HEK293 (cell line): ENCODE data around the gene NUDCD3.

Experiments
- TCF7L2 ChIP-seq: IDR thresholded peaks from 2 replicates; pipeline ENCODE4 v1.6.1; 2011; ENCODE audit warnings: low read depth, mild to moderate bottlenecking, inconsistent platforms, low read length, moderate library complexity, borderline replicate concordance
- ZBTB11 ChIP-seq: fragments of 450-650 bp; formaldehyde crosslinking; conservative IDR thresholded peaks from 2 replicates; pipeline ENCODE4 v1.5.1; 2016; ENCODE audit warnings: low read depth, missing biosample characterization, missing genetic modification characterization
- ZNF146 ChIP-seq: fragments of 450-650 bp; formaldehyde crosslinking; IDR thresholded peaks from 2 replicates; pipeline ENCODE4 v1.5.1; 2016; ENCODE audit warnings: missing biosample characterization, missing genetic modification characterization
- ZNF23 ChIP-seq: fragments of 450-650 bp; formaldehyde crosslinking; IDR thresholded peaks from 2 replicates; pipeline ENCODE4 v1.5.1; 2016; ENCODE audit warnings: missing biosample characterization, missing genetic modification characterization, borderline replicate concordance
- ZNF600 ChIP-seq: fragments of 450-650 bp; formaldehyde crosslinking; IDR thresholded peaks from 2 replicates; pipeline ENCODE4 v1.5.1; 2016; ENCODE audit warnings: missing biosample characterization, missing genetic modification characterization
- ZNF785 ChIP-seq: fragments of 450-650 bp; formaldehyde crosslinking; IDR thresholded peaks from 2 replicates; pipeline ENCODE4 v1.5.1; 2016; ENCODE audit warnings: missing biosample characterization, missing genetic modification characterization
- TF ChIP-seq, protein P1 (sequence below): fragments of 450-650 bp; formaldehyde crosslinking; optimal IDR thresholded peaks from 2 replicates; pipeline ENCODE3; 2016; ENCODE audit warnings: missing biosample characterization, mild to moderate bottlenecking, missing genetic modification characterization
- TF ChIP-seq, protein P2 (sequence below): fragments of 450-650 bp; formaldehyde crosslinking; IDR thresholded peaks from 2 replicates; pipeline ENCODE4 v1.5.1; 2016; ENCODE audit warnings: missing biosample characterization, missing genetic modification characterization
- TF ChIP-seq, protein P3 (sequence below): fragments of 450-650 bp; formaldehyde crosslinking; IDR thresholded peaks from 2 replicates; pipeline ENCODE4 v1.5.1; 2016; ENCODE audit warnings: missing biosample characterization, missing genetic modification characterization
- TF ChIP-seq, protein P4 (sequence below): fragments of 450-650 bp; formaldehyde crosslinking; IDR thresholded peaks from 2 replicates; pipeline ENCODE4 v1.5.1; 2016; ENCODE audit warnings: missing biosample characterization, missing genetic modification characterization
- TF ChIP-seq, protein P5 (sequence below): fragments of 450-650 bp; formaldehyde crosslinking; IDR thresholded peaks from 2 replicates; pipeline ENCODE4 v1.5.1; 2016; ENCODE audit warnings: missing biosample characterization, missing genetic modification characterization

DNA sequence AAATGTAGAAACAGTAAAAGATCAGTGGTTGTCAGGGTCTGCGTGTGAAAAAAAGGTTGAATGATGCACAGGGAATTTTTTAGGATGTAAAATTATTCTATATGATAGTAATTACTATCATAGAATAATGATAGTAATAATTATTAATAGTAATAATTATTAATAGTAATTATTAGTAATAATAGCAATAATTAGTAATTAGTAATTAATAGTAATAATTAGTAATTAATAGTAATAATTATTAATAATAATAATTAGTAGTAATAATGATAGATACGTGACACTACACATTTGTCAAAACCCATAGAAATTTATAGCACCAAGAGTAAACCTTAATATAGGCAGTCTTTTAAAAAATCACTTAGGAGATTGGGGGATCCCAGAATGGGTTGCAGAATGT lies 4.5 kb upstream of the NUDCD3 start:
- TF ChIP-seq ZBTB11 (tag by site-specific recombination) (no peak), TCF7L2 (no peak), ZNF146 (tag by site-specific recombination) (no peak), ZNF600 (tag by site-specific recombination) (no peak), ZNF23 (tag by site-specific recombination) (no peak), ZNF785 (no peak)
- TF ChIP-seq, protein P1, sequence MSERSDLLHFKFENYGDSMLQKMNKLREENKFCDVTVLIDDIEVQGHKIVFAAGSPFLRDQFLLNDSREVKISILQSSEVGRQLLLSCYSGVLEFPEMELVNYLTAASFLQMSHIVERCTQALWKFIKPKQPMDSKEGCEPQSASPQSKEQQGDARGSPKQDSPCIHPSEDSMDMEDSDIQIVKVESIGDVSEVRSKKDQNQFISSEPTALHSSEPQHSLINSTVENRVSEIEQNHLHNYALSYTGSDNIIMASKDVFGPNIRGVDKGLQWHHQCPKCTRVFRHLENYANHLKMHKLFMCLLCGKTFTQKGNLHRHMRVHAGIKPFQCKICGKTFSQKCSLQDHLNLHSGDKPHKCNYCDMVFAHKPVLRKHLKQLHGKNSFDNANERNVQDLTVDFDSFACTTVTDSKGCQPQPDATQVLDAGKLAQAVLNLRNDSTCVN (tag by site-specific recombination): no peak
- TF ChIP-seq, protein P2, sequence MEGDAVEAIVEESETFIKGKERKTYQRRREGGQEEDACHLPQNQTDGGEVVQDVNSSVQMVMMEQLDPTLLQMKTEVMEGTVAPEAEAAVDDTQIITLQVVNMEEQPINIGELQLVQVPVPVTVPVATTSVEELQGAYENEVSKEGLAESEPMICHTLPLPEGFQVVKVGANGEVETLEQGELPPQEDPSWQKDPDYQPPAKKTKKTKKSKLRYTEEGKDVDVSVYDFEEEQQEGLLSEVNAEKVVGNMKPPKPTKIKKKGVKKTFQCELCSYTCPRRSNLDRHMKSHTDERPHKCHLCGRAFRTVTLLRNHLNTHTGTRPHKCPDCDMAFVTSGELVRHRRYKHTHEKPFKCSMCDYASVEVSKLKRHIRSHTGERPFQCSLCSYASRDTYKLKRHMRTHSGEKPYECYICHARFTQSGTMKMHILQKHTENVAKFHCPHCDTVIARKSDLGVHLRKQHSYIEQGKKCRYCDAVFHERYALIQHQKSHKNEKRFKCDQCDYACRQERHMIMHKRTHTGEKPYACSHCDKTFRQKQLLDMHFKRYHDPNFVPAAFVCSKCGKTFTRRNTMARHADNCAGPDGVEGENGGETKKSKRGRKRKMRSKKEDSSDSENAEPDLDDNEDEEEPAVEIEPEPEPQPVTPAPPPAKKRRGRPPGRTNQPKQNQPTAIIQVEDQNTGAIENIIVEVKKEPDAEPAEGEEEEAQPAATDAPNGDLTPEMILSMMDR (tag by site-specific recombination): no peak
- TF ChIP-seq, protein P3, sequence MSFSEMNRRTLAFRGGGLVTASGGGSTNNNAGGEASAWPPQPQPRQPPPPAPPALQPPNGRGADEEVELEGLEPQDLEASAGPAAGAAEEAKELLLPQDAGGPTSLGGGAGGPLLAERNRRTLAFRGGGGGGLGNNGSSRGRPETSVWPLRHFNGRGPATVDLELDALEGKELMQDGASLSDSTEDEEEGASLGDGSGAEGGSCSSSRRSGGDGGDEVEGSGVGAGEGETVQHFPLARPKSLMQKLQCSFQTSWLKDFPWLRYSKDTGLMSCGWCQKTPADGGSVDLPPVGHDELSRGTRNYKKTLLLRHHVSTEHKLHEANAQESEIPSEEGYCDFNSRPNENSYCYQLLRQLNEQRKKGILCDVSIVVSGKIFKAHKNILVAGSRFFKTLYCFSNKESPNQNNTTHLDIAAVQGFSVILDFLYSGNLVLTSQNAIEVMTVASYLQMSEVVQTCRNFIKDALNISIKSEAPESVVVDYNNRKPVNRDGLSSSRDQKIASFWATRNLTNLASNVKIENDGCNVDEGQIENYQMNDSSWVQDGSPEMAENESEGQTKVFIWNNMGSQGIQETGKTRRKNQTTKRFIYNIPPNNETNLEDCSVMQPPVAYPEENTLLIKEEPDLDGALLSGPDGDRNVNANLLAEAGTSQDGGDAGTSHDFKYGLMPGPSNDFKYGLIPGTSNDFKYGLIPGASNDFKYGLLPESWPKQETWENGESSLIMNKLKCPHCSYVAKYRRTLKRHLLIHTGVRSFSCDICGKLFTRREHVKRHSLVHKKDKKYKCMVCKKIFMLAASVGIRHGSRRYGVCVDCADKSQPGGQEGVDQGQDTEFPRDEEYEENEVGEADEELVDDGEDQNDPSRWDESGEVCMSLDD (tag by site-specific recombination): no peak
- TF ChIP-seq, protein P4, sequence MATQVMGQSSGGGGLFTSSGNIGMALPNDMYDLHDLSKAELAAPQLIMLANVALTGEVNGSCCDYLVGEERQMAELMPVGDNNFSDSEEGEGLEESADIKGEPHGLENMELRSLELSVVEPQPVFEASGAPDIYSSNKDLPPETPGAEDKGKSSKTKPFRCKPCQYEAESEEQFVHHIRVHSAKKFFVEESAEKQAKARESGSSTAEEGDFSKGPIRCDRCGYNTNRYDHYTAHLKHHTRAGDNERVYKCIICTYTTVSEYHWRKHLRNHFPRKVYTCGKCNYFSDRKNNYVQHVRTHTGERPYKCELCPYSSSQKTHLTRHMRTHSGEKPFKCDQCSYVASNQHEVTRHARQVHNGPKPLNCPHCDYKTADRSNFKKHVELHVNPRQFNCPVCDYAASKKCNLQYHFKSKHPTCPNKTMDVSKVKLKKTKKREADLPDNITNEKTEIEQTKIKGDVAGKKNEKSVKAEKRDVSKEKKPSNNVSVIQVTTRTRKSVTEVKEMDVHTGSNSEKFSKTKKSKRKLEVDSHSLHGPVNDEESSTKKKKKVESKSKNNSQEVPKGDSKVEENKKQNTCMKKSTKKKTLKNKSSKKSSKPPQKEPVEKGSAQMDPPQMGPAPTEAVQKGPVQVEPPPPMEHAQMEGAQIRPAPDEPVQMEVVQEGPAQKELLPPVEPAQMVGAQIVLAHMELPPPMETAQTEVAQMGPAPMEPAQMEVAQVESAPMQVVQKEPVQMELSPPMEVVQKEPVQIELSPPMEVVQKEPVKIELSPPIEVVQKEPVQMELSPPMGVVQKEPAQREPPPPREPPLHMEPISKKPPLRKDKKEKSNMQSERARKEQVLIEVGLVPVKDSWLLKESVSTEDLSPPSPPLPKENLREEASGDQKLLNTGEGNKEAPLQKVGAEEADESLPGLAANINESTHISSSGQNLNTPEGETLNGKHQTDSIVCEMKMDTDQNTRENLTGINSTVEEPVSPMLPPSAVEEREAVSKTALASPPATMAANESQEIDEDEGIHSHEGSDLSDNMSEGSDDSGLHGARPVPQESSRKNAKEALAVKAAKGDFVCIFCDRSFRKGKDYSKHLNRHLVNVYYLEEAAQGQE (tag by site-specific recombination): no peak
- TF ChIP-seq, protein P5, sequence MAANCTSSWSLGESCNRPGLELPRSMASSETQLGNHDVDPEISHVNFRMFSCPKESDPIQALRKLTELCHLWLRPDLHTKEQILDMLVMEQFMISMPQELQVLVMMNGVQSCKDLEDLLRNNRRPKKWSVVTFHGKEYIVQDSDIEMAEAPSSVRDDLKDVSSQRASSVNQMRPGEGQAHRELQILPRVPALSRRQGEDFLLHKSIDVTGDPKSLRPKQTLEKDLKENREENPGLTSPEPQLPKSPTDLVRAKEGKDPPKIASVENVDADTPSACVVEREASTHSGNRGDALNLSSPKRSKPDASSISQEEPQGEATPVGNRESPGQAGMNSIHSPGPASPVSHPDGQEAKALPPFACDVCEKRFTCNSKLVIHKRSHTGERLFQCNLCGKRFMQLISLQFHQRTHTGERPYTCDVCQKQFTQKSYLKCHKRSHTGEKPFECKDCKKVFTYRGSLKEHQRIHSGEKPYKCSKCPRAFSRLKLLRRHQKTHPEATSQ (tag by site-specific recombination): no peak
